GM18499 (cell line): ENCODE results near the gene ALDH1L1.

Source experiments
- ATAC-seq: cut with Tn5 transposase; IDR thresholded peaks from one replicate; pipeline ENCODE4 v1.9.1; 2021; ENCODE audit warnings: moderate number of reproducible peaks; ENCODE audit not compliant: insufficient read depth, unreplicated experiment

The ALDH1L1 gene

DNA sequence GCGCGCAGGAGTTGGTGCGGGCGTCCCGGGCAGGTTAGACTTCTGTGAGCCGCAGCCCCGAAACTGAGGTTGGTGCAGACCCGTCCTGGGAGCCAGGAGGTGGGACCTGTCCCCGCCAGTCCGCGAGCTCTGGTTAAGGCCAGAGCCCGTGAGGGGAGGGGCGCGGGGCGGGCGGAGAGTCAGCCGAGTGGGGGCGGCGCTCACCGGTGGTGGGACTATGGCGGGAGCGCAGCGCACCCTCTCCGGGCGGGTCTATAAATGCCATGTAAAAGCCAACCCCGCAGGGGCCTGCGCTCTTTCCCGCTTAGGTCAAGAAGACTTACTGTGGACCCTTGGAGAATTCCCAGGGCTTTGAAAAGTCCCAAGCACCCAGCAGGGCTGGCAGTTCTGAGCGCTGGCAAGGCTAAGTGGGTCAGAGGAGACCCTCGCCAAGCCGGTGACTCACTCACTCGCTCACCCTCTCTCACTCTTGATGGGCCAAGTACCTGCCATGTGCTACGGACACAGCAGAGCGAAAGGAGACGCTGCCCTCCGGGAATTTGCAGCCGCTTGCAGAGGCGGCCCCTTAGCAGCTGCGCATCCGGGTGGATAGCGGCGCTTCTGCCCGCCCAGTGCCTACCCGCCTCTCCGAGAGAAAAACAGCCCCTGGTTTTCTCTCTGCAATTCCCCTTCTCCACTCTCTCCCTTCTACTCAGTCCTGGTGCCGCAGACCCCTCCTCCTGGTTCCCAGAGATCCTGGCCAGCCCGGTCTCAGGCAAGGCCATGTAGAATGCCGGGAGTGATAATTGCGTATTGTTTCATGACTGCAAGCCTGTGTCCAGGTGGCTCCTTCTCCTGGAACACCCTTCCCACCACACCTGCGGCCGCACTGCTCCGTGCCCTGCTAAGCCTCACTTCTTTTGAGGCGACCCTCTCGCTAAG lies at the start of gene ALDH1L1:
ALDH1L1 (minus strand) TSS at position 110 of the 921 bp plus-strand sequence. CDS start 19,607 bp downstream, outside the sequence.
- ATAC-seq = no peak

DNA sequence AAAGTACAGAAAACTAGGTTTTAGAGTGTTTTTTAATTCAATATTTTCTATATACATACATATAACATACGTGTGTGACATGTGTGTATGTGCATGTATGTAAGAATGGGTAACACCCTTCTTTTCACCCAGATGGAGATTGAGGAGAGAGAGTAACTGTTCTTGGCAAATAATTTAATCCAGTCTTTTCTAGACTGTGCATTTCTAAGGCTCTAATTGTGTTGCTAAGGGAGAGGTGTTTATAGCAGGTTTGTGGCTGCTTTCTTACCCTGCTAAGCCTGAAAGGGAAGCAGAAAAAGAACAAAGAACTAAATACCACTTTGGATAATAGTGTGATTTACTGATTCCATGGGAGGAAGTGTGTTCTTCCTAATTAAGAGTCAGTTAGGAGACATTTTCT lies 46.0 kb upstream of the ALDH1L1 start:
- ATAC-seq = no peak

- no peak for ATAC-seq
These were observed 36.0 kb upstream of the ALDH1L1 start for GRCh38 chr3:126216416-126216815.

DNA sequence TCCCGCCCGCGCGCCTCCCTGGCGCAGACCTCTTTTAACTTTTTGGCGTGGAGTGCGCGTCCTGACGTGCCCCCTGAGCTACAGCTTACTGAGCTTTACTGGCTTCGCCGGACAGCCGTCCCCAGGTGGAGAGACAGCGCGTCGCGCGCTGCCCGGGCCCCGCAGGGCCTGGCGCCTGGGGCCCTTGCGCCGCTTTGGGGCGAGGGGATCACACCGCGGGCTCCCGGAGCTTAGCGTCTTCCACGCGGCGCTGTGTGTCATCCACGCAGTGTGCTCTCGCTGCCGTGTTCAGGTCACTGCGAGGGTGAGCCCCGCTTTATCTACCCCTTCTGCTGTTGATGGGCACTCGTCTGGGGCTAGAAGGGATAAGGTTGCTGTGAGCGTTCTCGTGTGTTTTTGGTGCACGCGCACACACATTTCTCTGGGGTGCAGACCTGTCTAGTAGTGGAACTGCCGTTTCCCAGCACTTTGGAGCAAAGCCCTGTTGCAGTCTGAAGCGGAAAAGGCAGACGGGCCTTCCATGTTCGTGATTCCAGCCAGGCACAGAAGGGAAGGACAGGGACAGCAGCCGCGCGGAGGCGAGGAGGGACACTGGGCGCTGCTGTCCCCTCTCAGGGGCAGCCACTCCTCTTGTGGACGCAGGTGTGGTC lies 33.1 kb upstream of the ALDH1L1 start:
- ATAC-seq = no peak

- no peak for ATAC-seq
These were observed 32.4 kb upstream of the ALDH1L1 start for GRCh38 chr3:126212620-126213378.

- ATAC-seq = no peak
These were observed 31.8 kb upstream of the ALDH1L1 start for GRCh38 chr3:126212250-126212619.

DNA sequence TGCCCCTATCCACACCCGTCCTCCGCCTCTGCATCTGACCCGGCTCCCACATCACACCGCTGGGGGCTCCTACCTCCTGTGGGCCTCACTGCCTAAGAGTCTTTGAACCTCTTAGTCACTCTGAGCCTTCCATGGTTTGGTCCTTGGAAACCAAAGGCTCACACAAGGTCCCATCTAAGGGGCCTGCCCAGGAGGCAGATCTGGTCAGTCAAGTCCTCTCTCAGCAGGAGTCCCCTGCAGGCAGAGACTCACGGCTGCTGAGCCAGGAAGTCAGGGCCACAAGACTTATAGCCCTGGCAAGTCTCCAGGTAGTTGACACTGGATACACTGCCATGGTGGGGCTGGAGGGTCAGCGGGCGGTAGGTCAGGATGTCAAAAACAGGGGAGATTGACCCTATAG lies 31.2 kb upstream of the ALDH1L1 start:
- ATAC-seq = no peak

DNA sequence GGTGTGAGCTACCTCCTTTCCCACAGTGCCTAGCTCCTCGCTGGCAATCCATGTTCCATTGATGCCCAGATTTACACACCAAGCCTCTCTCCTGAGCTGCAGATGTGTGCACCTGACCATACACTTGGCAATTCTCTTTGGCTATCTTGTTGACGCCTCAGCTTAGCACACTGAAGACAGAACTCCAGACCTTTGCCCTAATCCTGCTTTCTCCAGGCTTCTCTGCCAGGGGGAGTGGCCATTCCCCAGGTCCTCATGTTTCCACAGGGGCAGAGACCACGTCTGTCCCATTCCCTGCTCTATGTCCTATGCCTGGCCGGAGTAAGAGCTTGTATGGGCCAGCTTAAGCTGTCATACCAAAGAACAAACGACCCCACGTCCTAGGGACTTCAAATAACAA lies 30.2 kb upstream of the ALDH1L1 start:
- ATAC-seq = no peak

GRCh38 chr3:126209741-126210140 lies 29.4 kb upstream of the ALDH1L1 start:
- no peak for ATAC-seq

DNA sequence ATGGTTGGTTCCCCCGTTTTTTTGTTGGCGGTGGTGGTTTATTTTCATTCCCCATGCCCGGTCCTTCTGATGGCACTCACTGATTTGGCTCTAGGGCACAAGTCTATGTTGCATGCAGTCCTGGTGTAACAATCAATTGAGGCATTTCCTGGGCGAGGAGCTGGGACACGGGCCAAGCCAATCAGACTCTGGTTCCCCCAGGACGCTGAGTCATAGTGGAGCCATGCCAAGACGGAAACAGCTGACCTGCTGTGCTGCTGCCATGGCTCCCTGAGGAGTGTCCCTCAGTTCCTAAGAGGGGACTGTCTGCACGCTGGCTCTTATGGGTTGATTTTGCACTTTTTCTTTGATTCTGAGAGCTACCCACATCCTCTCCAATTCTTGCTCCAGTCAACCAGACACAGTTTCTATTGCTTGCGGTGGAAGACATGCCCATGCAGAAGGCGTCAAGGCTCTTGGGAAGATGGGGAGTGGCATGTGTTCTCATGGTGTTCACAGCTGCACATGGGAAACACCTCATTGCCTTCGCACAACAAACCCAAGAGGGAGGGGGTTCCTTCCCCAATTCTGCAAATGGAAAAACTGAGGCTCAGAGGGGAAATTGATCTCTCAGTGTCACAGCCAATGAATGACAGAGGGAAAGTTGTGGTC lies 28.3 kb upstream of the ALDH1L1 start:
- ATAC-seq = no peak

- ATAC-seq = no peak
These were observed 27.8 kb upstream of the ALDH1L1 start for GRCh38 chr3:126208182-126208581.

GRCh38 chr3:126207166-126207565 lies 26.8 kb upstream of the ALDH1L1 start:
- no peak for ATAC-seq

DNA sequence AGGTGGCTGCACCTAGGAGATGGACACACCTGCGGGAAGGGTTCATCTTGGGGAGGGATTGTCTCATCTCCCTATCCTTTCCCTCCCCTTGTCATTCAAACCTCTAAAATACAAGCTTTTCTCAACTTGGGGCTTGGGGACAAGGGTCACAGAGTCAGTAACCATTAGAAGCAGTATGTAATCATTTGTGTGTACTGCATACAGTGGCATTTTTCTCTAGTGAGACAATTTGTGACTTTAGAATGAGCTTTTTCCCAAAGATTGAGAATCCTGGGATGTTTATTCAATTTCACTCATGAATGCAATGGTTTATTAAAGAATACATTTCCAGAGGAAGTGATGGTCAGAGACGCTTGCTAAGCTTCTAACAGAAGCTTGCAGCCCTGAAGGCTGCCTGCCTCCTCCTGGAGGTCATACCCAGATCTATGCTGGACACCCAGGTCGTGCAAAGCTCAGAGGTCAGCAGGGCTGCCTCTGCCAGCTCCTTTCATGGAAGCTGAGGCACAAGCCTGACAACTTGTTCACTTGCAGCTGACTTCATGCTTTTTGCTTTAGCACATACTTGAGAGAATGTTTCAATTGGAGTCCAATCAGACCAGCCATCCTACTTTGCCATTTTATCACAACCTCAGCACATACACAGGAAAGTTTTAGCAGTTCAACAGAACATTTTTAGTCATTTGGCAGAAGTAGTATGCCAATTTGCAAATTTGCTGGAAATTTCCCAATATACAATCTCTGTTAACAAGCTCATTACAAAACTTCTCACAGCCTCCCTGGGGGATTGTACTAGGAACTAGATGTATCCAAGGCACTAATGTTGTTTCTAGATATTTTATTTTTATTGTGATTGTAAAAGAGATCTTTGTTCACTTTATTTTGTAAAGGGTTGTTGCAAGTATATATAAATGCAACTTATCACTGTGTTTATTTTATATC lies 25.6 kb upstream of the ALDH1L1 start:
- no peak for ATAC-seq

DNA sequence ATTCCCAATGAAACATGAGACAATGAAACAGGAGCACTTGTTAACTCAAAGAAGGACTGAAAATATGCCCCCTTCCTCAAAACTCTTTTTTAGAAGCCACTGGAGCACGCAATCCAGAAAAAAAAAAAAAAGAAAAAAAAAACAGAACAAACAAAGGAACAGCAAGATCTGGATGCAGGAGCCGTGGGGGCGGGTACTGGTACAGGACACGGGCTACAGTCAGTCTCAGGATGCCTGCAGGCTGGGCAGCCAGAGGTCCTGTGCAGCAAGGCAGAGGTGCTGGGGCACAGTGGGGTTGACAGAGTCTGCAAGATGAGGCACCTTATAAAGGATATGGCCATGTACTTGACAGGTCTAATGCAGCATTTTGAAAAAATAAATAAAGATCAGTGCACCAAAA lies 22.3 kb upstream of the ALDH1L1 start:
- no peak for ATAC-seq

- no peak for ATAC-seq
These were observed 21.9 kb upstream of the ALDH1L1 start for GRCh38 chr3:126202276-126202675.

GRCh38 chr3:126201168-126201567 lies 20.8 kb upstream of the ALDH1L1 start:
- no peak for ATAC-seq

DNA sequence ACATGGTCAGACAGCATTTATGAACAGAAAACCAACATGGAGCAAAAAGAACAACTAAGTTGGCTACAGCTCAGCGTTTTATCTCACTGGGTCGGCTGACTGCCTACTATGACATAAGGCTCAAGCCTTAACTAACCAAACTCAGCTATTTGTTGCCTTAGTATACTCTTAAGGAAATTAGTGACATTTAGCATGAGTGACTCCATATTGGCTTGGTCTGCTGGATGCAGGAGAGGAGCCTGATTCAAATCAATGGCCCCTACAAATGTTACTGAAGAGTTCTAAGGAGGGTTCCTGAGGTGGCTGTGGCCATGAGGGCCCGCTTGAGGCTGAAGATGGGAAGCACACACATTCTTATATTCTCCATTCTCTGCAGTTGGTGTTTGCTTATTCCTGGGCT lies 20.1 kb upstream of the ALDH1L1 start:
- ATAC-seq = no peak

GRCh38 chr3:126199256-126199655 lies 18.9 kb upstream of the ALDH1L1 start:
- no peak for ATAC-seq

DNA sequence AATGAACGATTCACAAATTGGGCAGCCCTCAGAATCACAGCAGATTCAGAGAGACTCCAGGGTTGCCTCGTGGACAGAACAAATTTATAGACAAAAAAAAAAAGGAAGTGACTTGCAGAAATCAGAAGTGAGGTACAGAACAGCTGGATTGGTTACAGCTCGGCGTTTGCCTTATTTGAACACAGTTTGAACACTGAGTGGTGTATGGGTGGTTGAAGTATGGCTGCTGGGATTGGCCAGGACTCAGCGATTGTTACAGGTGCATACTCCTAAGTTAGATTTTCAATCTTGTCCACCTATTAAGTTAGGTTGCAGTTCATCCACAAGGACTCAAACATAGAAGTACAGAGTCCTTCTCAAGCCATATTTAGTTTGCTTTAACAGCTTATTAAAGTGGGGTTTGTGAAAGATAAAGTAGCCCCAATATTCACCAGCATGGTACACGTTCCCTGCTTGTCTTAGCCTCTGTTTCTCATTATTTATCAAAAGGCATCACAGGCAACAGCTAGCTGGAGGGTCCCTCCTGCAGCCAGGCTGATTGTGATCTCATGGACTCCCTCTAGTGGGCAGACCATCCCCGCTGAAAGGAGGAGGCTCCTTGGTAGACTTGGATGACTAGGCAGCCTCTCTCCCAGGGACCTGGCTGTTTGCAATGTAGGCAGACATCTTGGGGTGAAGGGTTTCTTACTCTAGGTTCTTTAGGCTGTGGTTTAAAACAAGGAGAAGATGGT lies 17.6 kb upstream of the ALDH1L1 start:
- no peak for ATAC-seq
